Colon (tissue), 2 donors: Measurements from ENCODE around the gene FBXO44.

ENCODE experiments used
- FAIRE-seq: peaks from 2 replicates; lab custom pipeline; 2012; peaks lifted over from hg19 to GRCh38; lab: Jason Lieb, UNC
- donor health status: control.
- donor health status: control.

Gene FBXO44

GRCh38 chr1:11712285-11712684 is 57.6 kb downstream of the FBXO44 start:
- FAIRE-seq = no peak
